GM21825 (cell line): Measurements from ENCODE around the gene ISLR2.

ENCODE experiments used
- ATAC-seq: cut with Tn5 transposase; IDR thresholded peaks from one replicate; pipeline ENCODE4 v1.9.1; 2021; ENCODE audit warnings: mild to moderate bottlenecking, moderate library complexity; ENCODE audit not compliant: unreplicated experiment

Gene ISLR2

DNA sequence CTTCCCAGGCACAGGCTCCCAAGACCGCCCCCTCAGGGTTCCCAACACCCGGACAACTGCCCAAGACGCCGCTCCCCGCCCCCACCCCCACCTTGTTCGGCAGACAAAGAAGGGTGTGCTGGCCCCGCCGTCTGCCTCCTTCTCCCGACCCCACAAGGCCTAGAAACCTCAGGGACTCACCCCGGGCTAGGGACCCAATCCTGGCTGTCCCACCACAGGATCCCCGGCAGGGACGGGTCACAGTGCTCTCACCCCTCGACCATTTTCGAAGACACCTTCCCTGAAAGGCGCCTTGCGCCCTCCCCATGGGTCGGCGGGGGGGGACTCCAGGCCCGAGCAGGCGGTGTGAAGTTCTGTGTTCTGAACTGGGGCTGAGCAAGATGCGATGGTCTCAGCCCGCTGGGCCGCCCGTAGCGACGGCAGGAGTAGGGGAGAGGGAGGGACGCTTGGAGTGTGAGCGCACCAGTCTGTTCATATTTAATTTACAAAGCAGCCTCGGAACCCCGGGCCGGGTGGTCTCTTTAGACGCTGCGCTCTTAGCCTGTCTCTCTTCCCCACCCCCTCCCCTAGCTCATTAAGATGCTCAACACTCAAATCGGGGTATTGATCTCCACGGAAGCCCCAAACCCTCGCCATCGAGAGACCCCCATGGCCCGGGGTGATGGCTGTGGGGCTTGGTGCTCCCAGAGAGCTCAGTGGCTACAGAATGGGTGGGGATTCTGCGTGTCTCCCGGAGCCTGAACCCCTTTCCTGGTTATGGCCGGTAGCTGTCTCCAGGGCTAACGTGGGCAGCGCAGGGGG, 1.4 kb upstream of the ISLR2 start:
- ATAC-seq, result no peak

DNA sequence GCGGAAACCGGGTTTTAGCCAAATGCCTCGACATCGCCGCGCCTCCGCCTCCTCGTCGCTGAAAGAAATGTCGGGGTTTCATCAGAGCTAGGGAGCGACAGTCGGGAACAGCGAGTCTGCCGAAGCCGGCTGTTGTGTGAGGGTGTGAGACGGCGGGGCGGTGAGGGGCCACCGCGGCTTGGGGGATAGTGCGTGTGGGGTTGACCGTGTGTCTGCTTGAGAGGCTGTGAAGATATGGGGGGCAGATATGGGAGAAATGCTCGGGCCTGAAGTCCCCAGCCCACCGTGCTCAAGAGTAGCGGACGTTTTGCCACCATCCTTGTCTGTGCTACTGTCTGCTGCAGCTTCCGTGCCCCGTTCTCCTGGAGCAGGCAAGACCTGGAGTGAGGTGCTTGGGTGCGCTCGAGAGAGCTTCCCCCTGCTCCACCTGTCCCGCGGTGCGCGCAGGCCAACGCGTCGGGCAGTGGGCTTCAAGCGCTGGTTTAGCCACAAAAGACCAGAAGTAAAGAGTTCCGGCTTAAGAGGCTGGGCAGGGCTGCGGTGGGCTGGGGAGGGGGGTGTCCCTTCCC, 716 bp upstream of the ISLR2 start:
- no peak for ATAC-seq

DNA sequence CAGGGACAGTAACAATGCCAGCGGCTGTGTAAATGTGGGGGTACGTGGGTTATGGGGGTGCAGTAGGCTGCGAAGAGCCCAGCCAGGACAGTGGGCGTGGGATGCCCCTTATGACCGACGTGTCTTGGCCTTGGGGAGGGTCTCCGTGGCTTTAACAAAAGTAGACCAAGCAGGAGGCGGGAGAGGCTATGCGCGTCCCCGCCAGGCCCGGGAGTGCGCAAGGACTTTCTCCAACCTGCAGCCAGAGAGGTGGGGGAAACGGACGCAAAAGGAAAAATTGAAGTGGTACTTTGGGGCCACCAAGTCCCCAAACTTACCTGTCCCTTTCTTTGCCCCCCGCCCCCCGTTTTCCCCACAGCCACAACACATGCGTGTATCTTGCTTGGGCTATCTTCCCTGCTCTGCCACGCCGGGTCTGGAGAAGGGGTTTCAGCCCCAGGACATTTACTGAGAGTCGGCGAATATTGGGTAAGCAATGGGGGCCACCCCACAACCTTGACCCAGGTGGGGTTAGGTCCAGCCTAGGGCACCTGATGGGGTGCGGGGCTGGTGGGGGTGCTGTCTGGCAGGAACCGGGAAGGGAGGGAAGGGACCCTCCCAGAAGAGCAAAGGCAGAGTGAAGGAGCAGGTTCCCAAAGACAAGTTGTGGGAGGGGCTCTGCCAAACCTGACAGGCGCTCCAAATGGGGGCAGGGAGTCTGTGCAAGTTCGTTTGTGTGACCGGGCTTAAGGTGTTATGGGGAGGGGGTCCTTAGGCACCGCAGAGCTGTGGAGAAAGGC, 652 bp downstream of the ISLR2 start:
- ATAC-seq, result no peak

DNA sequence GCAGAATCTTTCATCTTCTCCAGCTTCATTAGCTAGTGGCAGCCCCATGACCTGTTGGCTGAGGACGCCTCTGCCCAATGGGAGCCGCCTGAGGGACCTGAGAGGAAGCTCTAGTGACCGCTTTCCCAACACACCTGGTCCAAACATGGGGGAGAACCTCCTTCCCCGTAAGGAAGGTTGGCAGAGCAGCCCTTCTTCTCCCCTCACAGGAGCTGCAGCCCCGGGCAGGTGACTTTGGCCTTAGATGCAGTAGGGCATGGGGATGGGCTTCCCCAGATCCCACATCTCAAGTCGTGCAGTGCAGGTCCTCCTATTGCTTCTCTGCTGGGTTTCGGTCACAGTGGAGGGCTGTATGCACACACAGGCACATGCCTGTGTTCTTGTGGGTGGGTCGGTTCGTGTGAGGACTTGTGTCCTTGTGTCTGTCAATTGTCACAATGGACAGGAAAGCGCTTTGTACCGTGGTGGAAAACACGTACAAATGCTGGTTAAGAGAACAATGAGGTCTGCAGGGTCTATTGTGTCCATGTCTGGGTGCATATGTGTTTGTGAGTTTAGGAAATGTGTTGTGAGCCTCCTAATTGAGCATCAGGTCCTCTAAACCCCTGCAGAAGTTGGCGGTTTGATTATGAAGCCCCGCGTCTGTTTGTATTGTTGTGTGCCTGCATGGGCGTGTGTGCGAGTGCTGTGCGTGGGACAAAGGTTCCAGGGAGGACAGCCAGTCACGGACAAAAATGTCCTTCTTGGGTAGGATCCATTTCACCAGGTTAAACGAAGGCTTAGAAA, 1.4 kb downstream of the ISLR2 start:
- no peak for ATAC-seq

DNA sequence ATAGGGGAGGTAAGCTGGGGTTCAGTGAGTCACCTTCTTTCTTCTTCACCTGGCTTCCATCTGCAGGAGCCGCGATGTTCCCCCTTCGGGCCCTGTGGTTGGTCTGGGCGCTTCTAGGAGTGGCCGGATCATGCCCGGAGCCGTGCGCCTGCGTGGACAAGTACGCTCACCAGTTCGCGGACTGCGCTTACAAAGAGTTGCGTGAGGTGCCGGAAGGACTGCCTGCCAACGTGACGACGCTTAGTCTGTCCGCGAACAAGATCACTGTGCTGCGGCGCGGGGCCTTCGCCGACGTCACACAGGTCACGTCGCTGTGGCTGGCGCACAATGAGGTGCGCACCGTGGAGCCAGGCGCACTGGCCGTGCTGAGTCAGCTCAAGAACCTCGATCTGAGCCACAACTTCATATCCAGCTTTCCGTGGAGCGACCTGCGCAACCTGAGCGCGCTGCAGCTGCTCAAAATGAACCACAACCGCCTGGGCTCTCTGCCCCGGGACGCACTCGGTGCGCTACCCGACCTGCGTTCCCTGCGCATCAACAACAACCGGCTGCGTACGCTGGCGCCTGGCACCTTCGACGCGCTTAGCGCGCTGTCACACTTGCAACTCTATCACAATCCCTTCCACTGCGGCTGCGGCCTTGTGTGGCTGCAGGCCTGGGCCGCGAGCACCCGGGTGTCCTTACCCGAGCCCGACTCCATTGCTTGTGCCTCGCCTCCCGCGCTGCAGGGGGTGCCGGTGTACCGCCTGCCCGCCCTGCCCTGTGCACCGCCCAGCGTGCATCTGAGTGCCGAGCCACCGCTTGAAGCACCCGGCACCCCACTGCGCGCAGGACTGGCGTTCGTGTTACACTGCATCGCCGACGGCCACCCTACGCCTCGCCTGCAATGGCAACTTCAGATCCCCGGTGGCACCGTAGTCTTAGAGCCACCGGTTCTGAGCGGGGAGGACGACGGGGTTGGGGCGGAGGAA, 2.6 kb downstream of the ISLR2 start:
- no peak for ATAC-seq

DNA sequence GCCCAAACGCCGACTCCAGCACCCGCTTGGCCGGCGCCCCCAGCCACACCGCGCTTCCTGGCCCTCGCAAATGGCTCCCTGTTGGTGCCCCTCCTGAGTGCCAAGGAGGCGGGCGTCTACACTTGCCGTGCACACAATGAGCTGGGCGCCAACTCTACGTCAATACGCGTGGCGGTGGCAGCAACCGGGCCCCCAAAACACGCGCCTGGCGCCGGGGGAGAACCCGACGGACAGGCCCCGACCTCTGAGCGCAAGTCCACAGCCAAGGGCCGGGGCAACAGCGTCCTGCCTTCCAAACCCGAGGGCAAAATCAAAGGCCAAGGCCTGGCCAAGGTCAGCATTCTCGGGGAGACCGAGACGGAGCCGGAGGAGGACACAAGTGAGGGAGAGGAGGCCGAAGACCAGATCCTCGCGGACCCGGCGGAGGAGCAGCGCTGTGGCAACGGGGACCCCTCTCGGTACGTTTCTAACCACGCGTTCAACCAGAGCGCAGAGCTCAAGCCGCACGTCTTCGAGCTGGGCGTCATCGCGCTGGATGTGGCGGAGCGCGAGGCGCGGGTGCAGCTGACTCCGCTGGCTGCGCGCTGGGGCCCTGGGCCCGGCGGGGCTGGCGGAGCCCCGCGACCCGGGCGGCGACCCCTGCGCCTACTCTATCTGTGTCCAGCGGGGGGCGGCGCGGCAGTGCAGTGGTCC, 3.5 kb downstream of the ISLR2 start:
- ATAC-seq, result no peak

DNA sequence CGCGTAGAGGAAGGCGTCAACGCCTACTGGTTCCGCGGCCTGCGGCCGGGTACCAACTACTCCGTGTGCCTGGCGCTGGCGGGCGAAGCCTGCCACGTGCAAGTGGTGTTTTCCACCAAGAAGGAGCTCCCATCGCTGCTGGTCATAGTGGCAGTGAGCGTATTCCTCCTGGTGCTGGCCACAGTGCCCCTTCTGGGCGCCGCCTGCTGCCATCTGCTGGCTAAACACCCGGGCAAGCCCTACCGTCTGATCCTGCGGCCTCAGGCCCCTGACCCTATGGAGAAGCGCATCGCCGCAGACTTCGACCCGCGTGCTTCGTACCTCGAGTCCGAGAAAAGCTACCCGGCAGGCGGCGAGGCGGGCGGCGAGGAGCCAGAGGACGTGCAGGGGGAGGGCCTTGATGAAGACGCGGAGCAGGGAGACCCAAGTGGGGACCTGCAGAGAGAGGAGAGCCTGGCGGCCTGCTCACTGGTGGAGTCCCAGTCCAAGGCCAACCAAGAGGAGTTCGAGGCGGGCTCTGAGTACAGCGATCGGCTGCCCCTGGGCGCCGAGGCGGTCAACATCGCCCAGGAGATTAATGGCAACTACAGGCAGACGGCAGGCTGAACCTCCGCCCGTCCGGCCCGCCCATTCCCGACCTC, 4.1 kb downstream of the ISLR2 start:
- ATAC-seq, result no peak

DNA sequence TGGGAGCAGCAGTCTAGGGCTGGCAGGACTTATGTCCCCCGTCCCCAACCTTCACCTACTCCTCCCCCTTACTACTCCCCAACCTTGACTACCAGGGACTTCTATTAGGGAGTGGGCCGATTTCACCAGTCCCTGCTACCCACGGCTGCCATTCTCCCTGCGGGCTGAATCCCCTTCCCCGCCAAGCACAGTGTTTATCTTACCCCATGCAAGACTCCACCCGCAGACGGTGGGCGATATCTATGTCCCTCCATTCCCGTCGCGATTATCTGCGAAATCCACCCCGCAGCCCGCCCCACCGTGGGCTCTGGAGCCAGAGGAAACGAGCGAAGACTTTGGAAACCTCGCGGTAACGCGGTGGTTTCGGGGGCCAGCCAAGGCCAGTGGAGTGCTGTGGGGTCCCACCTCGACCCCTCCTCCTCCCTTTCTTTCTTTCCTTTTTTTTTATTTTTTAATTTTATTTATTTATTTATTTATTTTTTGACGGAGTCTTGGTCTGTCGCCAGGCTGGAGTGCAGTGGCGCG, 4.7 kb downstream of the ISLR2 start:
- no peak for ATAC-seq

DNA sequence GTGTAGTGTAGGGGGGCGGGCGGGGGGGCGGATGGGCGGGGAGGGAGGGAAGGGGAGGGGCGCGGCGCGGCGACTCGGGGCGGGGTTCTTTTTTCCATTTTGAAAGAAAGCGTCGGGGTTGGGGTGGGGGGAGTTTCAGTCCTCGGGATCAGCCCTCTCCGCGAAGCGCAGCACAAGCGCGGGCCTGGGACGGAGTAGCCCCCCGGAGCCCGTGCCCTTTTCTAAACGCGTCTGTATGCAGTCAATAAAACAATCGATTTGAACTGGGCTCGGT, 6.1 kb downstream of the ISLR2 start:
- no peak for ATAC-seq

DNA sequence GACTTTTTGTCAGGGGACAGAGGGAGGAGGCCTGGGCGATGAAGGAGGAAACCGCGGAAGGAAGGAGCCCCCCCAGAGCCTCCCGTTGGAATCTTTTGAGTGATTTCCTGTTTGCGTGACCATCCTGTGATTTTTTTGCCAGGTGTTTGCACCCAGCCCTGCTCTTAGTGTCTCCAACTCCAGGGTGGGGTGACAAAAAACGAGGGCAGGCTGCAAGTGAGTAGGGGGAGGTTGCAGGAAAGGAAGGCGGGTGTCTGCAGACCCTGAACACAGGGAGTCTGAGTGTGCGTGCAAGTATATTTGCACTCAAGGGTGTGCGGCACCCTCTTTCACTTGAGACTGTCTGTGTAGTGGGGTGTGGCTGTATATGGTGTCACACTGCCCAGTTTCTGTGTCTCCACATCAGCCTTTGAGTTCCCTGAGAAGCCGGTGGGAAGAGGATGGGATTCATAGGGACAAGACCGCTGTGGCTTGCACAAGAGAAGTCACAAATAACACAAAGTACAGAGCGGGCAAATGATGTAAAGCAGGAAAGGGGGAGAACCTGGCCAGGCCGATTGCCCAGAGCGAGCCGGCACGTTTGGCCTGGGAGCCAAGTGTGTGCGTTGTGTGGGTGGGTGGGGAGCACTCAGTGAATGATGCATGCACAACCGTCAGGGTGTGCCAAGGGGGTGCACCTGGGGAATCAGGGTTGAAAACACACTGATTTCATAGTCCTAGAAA, 6.6 kb downstream of the ISLR2 start:
- no peak for ATAC-seq

DNA sequence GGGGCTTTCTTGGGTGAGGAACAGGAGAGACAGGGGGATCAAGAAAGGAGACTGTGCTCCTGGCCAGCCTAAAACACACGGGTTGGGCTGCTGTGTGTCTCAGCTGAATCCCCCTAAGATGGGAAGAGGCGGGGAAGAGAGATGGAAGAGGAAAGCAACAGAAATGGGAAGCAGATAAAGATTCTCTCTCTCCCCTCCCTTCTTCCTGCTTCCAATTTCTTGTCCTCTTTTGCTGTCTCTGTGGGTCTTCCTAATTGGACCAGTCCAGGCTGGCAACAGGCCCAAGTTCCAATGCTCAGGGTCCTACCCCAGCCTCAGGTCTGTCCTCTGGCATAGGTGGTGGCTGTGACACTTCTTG, 7.1 kb downstream of the ISLR2 start:
- ATAC-seq, result no peak

DNA sequence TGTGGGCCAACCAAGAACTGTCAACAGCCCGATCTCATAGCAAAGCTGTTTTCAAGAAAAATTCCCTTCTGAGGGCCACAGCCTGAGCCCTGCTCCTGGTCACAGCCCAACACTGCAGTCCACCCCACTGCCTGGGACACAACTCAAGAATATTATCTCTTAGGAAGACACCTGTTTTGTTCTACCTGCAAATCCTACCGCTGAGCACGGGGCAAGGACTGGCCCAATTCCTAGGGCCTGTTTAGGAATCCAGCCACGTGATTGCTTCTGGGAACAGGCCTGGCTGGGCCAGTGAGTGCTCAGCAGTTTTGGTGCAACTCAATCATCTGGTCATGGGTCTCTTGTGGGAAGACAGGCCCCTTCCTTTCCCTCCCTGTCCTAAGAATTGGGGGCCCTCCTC, 8.3 kb downstream of the ISLR2 start:
- no peak for ATAC-seq

DNA sequence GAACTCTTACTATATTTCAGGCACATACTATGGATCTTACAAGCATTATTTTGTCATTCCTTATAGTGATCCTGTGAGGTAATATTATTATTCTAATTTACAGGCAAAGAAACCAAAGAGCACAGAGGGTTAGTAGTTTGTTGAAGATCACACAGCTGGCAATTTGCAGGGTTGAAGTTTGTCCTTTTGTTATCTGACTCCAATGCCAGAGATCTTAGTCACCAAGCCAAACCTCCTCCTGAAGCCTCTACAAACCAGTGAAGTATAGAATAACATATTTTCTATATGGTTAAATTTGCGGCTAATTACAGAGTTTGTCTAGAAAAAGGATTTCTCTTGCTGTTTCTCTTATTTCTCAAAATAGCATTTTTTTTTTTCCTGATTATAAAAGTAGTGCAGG, 11.2 kb downstream of the ISLR2 start:
- no peak for ATAC-seq

DNA sequence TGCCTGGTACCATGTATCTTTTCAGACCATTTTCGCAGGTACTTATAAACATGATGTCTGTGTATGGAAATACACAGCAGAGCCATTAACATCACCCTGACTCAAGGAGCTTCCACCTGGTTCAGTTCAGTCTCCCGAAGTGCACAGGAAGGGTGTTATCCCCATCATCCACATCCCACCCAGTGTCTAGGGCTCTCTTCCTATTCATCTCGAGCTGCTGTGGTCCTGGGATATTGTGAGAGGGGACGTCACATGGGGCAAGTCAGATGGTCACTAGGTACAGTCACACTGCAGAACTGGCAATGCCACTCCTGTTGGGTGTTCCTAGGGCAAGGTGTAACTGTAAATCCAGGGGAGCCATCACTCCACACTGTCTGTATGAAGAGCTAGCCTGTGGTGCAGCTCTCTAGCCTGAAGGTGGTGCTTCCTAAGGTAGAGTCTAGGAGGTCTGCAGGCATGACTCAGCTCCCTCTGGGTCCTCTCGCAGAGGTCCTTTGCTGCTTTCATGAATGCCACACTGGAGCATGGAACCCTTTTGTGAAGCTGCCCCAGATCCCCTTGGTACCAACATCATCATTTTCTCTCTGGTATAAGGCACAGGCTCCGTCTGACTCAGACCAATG, 13.9 kb downstream of the ISLR2 start:
- no peak for ATAC-seq

DNA sequence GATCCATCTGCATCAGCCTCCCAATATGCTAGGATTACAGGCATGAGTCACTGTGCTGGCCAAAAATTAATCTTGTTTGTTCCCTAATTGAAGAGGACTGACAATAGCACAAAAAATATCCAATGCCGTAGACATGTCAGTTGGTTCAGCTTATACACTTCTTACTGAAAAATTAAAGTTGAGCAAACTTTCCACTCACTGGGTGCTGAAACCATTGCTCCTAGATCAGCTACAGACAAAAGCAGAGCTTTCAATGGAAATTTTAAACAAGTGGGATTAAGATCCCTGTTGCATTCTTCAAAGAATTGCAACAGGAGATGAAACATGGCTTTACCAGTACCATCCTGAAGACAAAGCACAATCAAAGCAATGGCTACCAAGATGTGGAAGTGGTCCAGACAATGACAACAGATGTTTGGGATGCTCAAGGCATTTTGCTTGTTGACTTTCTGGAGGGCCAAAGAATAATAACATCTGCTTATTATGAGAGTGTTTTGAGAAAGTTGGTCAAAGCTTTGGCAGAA, 16.0 kb downstream of the ISLR2 start:
- no peak for ATAC-seq

DNA sequence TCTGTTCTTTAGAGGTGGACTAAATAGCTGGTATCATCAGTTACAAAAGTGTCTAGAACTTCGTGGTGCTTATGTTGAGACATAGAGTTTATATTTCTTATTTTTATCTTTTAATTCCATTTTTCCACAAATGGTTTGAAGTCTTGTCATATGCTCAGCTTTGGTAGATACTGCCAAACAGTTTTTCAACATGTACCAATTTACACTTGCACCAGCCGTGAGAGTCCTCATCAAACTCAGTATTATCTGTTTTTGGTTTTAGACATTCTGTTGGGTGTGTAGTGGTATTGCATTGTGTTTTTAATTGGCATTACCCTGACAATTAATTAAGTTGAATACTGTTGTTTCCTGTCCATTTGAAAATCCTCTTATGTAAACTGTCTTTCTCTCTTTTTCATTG, 16.7 kb downstream of the ISLR2 start:
- ATAC-seq, result no peak

DNA sequence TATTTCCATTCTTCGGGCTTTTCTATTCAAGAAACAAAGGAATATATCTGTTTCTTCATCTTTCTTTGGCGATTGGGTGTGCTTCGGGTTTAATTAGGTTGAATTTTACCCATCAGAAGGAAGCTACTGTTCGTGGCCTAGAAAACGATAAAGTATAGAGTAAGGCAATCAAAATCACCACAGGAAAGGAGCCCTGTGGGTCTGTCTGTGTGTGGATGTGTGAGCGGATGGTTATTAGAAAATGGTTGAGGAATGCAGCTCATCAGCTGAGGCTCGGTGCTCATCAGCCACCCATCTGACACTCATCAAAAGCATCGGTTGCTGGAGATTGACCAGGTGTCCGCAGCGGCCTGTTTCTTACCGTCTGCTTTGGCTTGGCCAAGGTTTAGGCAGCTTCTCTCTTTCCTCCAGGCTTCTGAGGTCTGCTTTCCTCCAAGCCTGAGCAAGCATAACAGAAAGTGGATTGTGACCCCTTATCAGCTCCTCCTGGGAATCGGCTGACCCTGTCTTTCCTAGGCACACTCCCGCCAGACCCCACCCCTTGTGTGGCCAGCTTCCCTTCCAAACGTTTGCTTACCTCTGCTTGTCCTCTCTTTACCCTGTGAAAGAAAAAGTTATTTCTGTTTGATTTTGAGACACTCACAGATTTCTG, 25.5 kb downstream of the ISLR2 start:
- no peak for ATAC-seq
